Stimulated activated CD8-positive, alpha-beta memory T cell treated with anti-CD3 and anti-CD28 coated beads, Interleukin-7, amount 100 ng/mL, for 24 hours (primary cell): ENCODE results near the gene CNIH3.

ENCODE experiments used
- DNase-seq: peaks from one replicate; pipeline ENCODE4 v3.0.0-alpha.2; 2020; ENCODE audit warnings: low read depth

Gene CNIH3

DNA sequence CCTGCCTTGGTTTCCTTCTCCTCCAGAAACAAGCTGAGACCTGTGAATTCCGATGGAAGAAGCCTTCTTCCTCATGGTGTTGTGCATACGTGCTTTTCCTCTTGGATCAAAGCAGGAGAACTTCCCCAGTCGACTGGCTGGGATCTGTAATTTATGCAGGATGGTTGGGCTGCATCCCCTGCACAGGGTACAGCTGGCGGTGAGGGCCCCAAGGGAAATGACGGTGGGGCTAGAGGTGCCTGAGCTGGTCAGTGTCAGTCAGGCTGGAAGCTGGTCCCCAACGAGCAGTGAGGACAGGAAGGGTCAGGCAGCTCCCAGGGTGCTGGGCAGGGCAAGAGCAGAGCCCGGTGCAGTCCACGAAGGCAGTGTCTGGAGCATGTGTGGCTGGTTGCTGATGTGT is 106.7 kb downstream of the CNIH3 start:
- no peak for DNase-seq

DNA sequence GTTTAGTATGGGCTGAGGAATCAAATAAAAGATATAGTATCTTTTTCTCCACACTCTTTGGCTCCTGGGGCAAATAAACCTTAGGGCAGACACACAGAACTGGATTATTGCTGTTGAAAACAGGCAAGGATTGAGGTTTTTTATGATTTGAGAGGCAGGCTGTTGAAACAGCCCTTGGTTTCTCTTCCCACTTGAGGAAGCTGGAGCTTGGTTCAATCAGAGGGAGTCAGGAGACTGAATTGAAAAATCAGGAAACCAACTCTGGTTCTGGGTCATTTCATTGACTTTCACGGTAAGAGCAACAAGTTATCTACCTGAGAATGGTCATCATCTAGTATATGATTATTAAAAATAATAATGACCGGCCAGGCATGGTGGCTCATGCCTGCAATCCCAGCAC is 108.4 kb downstream of the CNIH3 start:
- no peak for DNase-seq

DNA sequence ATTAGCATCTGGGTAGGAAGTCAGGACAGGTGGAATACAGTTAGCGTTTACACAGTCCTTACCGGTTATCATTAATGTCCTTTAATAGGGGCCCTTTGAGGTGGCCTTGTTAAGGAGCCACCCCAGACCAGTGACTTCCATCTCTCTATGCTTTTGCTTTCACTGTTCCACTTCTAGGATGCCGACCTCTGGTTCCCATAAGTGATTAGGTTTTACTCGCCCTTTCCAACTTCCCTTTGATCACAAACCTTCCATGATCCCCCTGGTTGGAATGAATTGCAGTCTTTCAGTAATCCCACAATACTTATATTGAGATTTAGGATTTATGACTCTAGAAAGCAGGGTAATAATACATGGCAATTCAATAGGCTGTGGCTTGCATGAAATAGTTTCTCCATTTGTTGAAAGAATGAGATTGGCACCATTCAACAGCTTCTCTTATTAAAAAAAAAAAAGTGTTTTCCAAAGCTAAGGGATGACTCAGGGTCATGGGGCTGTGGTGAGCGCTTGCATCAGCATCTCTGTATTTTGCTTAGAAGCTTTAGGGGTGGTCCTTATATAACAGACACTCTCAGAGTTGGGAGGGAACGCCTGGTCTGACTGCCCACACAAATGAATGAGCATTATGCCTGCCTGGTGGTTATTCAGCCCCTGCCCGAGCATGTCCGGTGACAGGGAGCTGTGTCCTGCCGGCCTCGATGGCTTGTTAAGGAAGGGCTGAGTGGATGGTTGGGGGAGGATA is 110.5 kb downstream of the CNIH3 start:
- DNase-seq: no peak

DNA sequence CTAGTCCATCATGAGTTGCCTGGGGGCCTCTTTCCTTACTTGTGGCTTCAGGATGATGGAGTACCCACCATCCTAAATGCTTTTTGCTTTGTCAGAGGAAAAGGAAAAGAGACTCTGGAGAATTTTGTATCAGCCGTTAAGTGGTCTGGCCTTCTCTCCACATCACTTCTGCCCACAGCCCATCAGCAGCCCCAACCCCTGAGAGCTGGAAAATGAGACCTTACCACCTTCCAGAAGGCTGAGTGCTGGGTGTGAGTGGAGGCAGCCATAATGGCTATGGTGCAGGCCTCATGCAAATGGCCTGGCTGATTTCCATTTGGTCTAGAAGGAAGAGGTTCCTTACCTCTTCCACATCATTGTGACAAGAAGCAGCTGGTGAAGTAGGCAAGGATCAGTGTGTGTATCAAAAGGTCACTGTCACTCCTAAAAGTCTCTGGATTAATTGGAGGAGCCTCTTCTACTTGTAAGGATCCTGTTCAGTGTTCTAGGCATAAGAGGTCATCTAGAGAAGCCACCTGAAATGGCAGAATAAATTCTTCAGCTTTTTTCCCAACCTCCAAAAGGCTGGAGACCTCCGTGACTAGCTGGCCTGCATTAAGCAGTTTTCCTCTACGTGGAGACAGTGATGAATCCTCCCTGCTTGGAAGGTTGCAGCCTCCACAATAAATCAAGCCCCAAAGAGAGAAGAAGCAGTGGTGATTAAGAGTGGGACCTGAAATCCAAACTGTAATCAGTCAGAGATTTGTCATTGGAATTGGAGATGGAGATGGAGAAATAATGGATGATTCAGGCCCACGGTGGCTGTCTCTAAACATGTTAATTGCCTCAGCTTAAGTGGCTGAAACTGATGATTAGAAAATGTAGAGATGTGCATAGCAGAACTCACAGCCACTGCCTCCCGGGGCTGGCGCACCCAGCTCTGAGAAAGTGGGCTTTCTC is 111.5 kb downstream of the CNIH3 start:
- no peak for DNase-seq

DNA sequence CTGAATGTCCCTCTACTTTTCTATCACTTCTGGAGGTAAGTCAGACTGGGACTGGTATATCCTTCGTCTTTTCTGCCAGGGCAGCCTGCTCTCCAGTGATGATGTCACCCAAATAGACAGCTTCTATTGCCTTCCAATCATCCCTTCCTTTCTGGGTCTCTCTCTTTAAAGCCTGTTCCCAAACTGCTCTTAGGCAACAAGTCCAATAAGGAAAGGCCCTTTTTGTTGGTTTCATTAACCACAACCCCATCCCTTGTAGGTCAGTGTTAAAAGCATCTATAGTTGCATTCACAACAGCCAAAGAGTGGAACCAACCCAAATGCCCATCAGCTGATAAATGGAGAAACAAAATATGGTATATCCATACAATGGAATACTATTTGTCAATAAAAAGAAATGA is 114.4 kb downstream of the CNIH3 start:
- DNase-seq: no peak

DNA sequence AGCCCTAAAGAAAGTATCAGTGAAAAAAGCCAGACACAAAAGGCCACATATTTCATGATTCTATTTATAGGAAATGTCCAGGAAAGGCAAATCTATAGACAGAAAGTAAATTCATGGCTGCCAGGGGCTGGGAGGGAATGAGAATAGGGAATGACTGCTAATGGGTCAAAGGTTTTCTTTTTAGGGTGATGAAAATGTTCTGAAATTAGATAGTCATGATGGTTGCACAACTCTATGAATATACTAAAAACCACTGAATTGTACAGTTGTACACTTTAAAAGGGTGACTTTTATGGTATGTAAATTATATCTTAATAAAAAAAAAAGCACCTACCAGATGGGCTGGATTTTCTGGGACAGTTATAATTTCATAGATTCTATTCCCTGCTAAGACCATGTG is 114.8 kb downstream of the CNIH3 start:
- no peak for DNase-seq

DNA sequence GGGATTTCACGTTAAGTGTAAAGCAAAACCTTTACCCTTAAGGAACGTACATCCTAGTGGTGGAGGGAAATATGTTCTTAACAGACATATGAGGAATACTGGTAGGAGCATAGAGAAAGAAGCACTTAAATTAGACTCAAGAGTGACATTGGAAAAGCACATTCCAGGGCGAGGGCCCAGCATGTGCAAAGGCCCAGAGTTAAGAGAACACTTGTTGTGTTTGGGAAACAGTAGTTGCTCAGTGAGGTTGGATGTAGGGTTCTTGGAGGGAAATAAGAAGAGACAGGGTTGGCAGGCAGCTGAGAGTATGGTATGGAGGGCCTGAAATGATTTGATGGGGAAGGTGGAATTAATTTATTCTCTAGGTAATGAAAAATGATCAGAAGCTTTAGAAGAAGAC is 115.5 kb downstream of the CNIH3 start:
- no peak for DNase-seq

DNA sequence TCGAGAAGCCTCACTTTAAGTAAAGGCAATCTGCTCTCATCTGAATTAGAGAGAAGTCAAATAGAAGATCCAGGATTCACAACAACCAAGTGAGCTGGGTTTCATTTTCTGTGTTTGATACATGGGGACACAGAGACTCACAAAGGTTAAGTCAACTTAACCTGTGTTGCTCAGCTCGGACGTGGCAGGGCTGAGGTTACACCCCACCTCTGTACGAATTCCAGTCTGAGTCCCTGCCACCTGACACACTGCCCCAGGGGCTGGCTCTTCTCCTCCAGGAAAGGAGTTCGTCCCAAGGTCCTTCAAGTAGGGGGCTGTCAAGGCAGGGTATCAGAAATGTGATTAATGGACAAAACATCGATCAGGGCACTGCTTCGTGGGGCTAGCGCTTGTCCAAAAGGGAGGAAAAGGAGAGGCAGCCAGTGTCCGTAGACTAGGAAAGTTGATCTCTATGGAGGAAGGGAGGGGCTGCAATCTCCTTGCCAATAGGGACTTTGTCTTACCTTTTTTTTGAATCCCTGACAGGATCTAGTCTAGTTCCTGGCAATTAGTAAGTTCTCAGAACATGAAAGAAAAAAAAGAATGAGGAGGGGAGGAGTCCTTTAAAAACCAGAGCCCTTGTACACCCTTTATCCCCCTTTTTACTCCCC is 116.4 kb downstream of the CNIH3 start:
- no peak for DNase-seq

DNA sequence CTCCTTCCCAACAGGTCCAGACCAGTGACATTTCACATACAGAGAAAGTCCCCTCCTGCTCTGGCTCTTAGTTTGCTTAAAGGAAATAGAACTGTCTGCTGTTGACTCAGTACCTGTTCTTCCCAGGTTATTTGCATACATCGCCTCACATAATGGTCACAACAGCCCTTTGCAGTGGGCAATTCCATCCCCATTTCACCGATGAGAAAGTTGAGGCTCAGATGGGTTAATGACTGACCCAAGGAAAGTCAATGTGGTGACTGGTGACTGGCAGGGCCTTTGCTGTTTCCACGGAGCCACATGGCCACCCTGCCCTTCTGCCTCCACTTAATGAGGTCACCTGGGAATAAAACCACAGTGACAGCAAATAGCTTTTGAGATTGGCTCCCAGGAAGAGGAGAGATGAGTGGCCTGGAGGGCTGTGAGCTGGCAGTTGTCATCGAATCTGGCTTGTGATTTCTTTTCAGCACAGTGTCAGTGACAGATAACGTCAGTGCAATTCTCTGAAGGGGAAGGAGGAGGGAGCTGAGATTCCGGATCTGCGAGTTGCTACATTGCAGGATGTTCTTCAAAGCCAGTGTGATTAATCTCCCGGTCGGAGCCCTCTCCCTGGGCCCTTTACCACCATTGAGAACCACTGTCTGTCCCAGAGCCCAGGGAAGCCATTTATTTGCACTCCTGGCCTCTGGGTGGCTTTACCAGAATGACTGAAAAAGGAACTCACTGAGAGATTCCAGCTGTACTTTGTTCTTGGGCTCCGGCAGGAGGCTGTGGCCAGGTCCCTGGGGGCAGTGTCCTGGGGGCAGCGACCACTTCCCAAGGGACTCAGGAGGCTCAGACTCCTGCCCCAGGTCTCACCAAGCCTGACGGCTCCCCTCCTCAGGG is 117.2 kb downstream of the CNIH3 start:
- no peak for DNase-seq

DNA sequence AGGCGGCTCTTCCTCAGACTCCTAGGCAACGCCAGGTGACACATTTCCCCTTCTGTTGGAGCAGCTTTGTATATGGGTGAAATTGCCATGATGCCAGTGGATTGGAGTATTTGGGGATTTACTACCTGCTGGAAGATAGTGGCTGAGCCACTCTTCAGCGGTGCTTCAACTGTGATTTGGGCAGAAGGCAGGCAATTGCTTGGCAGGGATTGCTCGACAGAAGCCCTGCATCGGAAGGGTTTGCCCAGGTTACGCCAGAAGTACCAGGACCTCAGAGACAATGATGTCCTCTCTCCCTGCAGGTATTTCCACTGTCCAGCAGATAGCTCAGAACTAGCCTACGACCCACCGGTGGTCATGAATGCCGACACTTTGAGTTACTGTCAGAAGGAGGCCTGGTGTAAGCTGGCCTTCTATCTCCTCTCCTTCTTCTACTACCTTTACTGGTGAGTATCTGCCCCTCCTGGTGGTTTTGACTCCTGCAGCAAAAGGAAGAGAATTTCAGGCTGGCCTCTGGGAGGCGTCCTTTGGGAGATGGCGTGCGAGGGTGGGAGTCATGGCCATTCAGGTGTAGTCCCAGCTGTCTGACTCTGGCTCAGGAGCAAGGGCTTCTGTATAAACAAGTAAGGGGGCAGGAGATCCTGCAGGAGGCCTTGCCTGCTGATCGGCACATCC is 118.3 kb downstream of the CNIH3 start:
- DNase-seq: no peak

DNA sequence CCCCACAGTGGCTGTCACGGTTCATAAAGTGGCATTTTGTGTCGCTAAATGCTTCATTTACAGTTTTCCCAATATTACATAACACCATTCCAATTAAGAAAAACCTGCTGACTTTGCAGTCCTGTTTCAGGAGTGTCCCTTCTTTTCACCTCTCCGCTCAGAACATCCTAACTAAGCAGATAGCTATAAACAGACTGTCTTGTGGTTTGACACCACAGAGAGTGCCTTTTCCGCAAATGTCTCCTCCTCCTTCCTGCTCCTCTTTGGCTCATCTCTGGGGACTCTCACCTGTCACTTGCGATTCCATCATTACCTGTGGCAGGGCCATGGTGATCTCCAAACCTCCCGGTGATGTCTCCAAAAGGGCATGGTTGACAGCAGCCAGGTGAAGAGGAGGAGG is 119.0 kb downstream of the CNIH3 start:
- no peak for DNase-seq

DNA sequence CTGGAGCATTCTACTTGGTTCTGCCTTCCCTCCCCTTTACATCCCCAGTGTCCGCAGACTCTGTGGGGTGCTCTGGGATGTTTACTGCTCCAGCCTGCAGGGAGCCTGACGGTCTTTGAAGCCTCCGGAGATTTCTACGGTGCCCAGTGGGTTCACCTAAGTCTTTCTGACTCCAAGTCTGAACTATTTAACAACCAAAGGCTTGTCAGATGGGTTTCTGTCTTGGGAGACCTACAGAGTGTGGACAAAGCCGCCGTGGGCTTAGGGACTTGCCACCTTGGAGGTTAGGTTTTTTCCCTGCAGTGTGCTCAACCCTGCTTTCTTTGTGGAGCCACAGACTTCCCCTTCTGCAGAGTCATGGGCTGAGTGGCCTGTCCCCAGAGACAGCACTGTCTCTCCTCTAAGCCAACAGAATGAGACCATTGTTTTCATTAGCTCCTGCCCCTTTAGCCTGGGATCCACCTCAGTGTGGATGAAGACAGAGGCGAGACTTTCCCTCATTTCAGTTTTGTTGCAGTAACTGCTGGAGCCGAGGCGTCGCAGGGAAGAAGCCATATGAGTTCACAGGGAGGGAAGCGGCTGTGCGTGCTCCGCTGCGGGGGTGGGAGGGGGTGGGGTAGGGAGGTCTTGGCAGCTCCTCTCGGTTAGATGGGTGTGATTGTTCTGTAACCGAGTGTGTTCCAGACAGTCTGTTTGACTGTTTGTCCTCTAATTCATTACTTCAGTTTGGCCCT is 120.7 kb downstream of the CNIH3 start:
- no peak for DNase-seq

DNA sequence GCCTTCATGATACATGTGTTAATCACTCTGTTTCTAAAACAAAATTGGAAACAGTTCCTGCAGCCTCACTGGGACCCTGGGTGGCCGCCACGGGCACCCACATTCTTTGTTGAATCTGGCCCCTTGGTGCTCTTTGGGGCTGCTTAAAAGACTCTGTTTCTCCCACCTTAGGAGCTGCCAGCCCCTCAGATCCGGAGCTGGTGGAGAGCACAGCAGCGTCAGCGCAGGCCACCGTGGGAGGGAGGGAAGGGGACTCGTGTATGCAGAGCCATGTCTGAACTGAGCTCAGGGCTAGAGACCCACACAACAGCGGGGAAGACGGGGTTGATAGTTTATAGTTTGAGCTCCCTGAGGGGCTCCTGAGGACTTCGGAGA is 121.2 kb downstream of the CNIH3 start:
- no peak for DNase-seq

DNA sequence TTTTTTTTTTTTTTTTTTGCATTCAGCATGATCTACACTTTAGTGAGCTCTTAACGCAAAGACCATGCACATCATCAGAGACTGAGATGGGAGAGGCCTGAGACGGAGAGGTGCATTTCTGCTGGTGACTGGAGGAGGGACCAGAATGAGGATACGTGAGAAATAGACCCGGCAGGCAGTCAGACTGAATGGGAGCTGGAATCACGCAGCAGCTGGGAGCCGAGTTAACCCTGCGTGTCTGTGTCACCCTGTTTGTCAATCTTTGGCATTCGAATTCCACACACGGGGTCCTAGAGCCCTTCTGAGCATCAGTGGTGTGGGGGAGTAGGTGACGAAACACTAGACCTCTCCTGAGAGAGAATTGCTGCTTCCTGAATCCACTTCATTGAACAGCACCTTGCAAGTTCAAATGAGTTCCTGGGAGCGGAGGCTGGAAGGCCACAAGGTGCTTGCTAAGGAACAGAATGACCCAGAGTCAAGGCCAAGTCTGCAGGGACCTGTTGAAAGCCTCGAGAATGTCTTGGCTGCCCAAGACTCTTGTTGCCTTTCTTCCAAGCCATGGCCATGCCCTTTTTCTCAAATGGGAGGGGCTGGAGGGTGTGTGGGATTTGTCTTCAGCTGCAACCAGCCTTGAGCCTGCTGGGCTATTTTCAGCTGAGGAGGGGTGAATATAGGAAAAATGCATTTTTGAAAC is 123.3 kb downstream of the CNIH3 start:
- no peak for DNase-seq

DNA sequence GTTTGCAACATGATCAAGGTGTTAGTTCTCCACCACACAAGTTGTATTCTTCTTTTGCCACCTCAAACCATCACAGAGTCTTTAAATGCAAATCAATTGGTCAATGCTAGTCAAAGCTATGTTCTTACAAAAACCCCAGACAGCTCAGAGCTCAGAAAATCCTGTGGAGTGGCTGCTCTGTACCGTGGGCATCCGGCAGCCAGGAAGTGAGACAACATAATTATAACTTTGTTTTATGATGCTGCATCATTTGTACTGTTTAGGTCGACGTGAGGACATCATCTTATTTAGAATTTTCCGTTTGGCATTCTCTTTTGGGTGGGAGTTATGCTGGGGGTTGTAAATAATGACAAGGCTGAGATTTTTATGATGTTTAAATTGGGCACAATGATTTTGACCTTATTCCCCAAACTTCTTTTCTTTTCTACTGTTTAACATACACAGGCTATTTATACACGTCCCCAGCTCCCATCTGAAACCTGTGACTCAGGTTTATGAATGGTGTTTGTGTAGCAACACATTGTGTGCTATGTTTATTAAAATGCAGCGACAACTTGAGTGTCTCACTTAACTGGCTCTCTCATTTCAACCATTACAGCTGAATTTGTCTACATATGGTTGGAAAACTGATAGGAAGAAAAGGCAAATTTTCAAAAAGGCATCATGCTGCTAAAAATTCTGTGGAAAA is 124.0 kb downstream of the CNIH3 start:
- no peak for DNase-seq

DNA sequence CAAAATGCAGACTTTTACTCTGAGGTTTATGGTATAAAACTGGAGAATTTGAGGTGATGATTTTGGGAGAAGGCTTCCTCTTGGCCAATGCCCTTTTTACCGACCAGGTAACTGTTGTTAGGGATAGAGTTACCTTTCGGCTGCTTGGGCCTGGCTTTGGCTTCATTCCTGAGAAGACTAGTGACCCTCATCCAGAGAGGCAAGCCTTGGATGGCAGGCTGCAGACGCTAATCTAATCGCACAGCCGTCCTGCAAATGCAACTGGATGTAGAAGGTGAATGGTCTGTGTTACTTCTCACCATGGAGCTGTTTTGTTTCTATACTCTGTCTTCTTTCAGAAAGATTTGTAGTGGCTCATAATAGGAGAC is 124.6 kb downstream of the CNIH3 start:
- no peak for DNase-seq

DNA sequence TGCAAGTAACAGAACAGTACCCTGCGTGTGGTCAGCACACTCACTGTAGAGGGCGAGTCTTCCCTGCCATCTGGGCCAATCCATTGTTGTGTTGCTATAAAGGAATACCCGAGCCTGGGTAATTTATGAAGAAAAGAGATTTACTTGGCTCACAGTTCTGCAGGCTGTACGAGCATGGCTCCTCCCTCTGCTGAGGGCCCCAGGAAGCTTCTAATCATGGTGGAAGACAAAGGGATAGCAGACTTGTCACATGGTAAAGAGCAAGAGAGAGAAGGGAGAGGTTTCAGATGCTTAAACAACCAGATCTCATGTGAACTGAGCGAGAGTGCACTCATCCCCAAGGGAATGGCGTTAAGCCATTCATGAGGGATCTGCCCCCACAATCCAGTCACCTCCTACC is 126.2 kb downstream of the CNIH3 start:
- no peak for DNase-seq

DNA sequence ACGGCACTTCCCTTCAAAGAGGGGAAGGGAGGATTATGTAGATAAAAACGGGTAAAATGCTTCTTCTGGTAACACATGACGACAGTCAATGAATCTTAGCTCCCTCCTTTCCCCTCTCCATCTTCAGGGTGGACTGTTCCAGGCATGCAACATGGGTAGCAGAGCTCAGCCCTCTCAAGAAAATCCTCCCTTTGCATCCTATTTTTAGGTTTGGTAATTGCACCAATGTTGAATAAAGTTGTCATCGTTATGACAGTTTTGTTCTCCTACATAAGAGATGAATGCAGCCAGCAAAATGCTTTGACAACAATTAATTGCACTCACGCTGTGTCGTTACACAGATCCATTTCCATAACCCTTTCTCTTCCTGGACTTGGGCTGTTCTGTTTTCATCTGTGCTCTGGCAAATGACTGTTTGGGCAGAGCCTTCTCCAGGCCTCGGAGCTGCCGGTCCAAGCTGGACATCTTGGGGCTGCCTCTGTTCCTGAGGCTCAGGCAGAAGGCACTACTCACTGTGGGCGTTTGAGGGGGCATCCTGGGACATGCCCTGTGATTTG is 127.6 kb downstream of the CNIH3 start:
- no peak for DNase-seq

DNA sequence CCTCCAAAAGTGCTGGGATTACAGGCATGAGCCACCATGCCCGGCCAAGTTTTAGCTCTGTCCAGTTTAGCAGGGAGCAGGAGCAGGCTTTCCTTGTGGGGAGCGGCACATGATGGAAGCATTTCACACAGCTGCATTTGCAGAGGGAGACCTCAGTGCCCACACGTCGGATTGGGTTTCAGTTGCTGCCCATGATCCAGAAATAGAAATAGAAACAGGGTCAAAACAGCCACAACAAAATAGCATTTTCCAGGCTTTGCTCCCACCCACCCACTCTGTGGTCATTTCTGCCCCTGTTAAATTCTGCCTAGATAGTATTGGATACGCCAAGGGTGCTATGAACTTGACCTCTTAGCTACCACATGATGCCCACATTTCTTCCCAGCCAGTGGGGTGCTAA is 128.4 kb downstream of the CNIH3 start:
- DNase-seq: no peak
